ENCODE data around the gene LRWD1. TPM values are rescaled to one million over a fixed set of nuclear protein-coding genes. Genes with fewer than 3 reads are reported as not detected.
A peak's percentile ranks its signal among the peaks of the same experiment; 100 is the strongest.

Gene LRWD1
- total and polyA plus RNA-seq, 2 of the 13 experiments (the other 11 are each of a cell fraction or from before 2014, with no cell fraction given): 8.5 to 16.3 TPM

- BruUV-seq (replicated peaks): no TSS peak
- Histone ChIP-seq H3K27me3 (ENCODE audit: control insufficient read depth in 1 of 2, insufficient read depth in 2 of 2, low read length in 2 of 2) (no peaks in the 10 kb centered on the region), H2AFZ (ENCODE audit: low read length) (no peak overlapping the region), H3K36me3 (replicated peaks in 1 of 2; ENCODE audit: control insufficient read depth in 1 of 2, insufficient read depth in 2 of 2, low read length in 2 of 2) (peaks cover 0 to 5% of the 10 kb centered on the region in 2 experiments; a peak in 2 of 5 replicates), H4K20me1 (ENCODE audit: insufficient read depth, low read length) (no peaks in the 10 kb centered on the region), H3K9me3 (ENCODE audit: low read length) (no peaks in the 10 kb centered on the region), H3K79me2 (ENCODE audit: insufficient read depth, low read length) (no peaks in the 10 kb centered on the region), H3K4me3 (replicated peaks in 1 of 3; ENCODE audit: insufficient read depth in 1 of 3, low read depth in 2 of 3, low read length in 3 of 3) (peak overlapping the region in 1 of 3 experiments; percentile 46; a peak in 1 of 6 replicates), H3K4me2 (ENCODE audit: low read depth, low read length) (peak overlapping the region; percentile 82), H3K27ac (ENCODE audit: extremely low read length, insufficient read depth, low read length) (no peak overlapping the region), H3K9ac (ENCODE audit: insufficient read depth, low read depth, low read length) (no peak overlapping the region), H3K4me1 (ENCODE audit: insufficient read depth, low read length) (peaks cover 35% of the 10 kb centered on the region)
- peak; percentile 39 for ATAC-seq
- peak; percentile 29 for DNase-seq (ENCODE audit: low spot score)
- POLR2A ChIA-PET: no interaction called here
- intact Hi-C loops (cut with micrococcal nuclease; ENCODE audit: unreplicated experiment) (no loop called here), in situ Hi-C loops (cut with HindIII; ENCODE audit: extremely low pct_ligation_motif_present, low pct_unique_long_range_greater_than_20kb) (no loop called here)
- CTCF ChIA-PET (ENCODE audit: low intra/inter-chr PET ratio, low total read pairs): no interaction called here
- WGBS (ENCODE audit: low lambda C conversion rate): 7% methylated on average over 8 of the region's 17 CpGs
- no peak for FAIRE-seq
- TF ChIP-seq NCOA1 (CRISPR knock-in tag; IDR thresholded peaks at IDR 0.05) (no peak), SOX6 (IDR thresholded peaks at IDR 0.05) (no peak), SOX6 (CRISPR knock-in tag; IDR thresholded peaks at IDR 0.05) (no peak), ZNF768 (CRISPR knock-in tag; IDR thresholded peaks at IDR 0.05) (peak; percentile 30; the same call in 1 of the 2 replicates), ZBTB1 (CRISPR knock-in tag; IDR thresholded peaks at IDR 0.05; ENCODE audit: borderline replicate concordance) (no peak), ZBTB10 (CRISPR knock-in tag; IDR thresholded peaks at IDR 0.05; ENCODE audit: borderline replicate concordance) (no peak), FOXJ3 (CRISPR knock-in tag; IDR thresholded peaks at IDR 0.05; ENCODE audit: borderline replicate concordance) (no peak), NFAT5 (CRISPR knock-in tag; IDR thresholded peaks at IDR 0.05) (no peak), ZFP62 (CRISPR knock-in tag; IDR thresholded peaks at IDR 0.05) (no peak), TFE3 (CRISPR knock-in tag; IDR thresholded peaks at IDR 0.05) (no peak), ZBTB7B (CRISPR knock-in tag; IDR thresholded peaks at IDR 0.05) (0 out of 2 replicates have a peak, but pooled peaks have one; percentile 24), SOX13 (IDR thresholded peaks at IDR 0.05) (no peak), SOX13 (CRISPR knock-in tag; conservative IDR thresholded peaks at IDR 0.05 in 1 of 2, IDR thresholded peaks at IDR 0.05 in 1 of 2) (no peak), ZNF563 (CRISPR knock-in tag; IDR thresholded peaks at IDR 0.05) (no peak), NAIF1 (CRISPR knock-in tag; IDR thresholded peaks at IDR 0.05; ENCODE audit: borderline replicate concordance) (no peak)
Observed at GRCh38 chr7:102431617-102432298, 33.0 kb upstream of the LRWD1 start.
